Brain microvascular endothelial cell (primary cell): ENCODE data around the gene ZNF581.

Experiments
- DNase-seq: peaks from one replicate; pipeline ENCODE4 v3.0.0-alpha.2; 2020
- H3K27ac ChIP-seq: fragments of 250-450 bp; sonication (Bioruptor Pico); 2 replicates; pipeline ENCODE4 v1.5.1; 2020; ENCODE audit warnings: mild to moderate bottlenecking, moderate library complexity
- H3K27me3 ChIP-seq: fragments of 250-450 bp; sonication (Bioruptor Pico); replicated peaks from 2 replicates; pipeline ENCODE4 v1.5.1; 2020; ENCODE audit warnings: mild to moderate bottlenecking
- H3K36me3 ChIP-seq: fragments of 250-450 bp; sonication (Bioruptor Pico); replicated peaks from 2 replicates; pipeline ENCODE4 v1.5.1; 2020; ENCODE audit warnings: mild to moderate bottlenecking
- H3K4me3 ChIP-seq: 2 replicates; pipeline ENCODE4 v1.5.1; 2011; ENCODE audit warnings: low read depth, mild to moderate bottlenecking, control low read depth, low read length, moderate library complexity
- CTCF ChIP-seq: IDR thresholded peaks from 2 replicates; pipeline ENCODE4 v1.5.1; 2011; ENCODE audit warnings: low read depth, mild to moderate bottlenecking, moderate library complexity, low read length, control low read depth, inconsistent platforms; ENCODE audit errors: missing control alignments
- in situ Hi-C: cut with HindIII; loops from 2 replicates; pipeline ENCODE4 v1.10.0; 2017; ENCODE audit warnings: low sequenced_read_pairs, low pct_ligation_motif_present

The ZNF581 gene

GRCh38 chr19:55625004-55625326 lies 18.5 kb upstream of the ZNF581 start:
- no peak for TF ChIP-seq CTCF
- Histone ChIP-seq H3K4me3 (peak overlapping the region; percentile 73), H3K36me3 (peaks cover 5% of the 10 kb centered on the region), H3K27me3 (no peaks in the 10 kb centered on the region), H3K27ac (no peak overlapping the region)
- DNase-seq = no peak
- in situ Hi-C loops = no loop called here

- Histone ChIP-seq H3K36me3 (peaks cover under 1% of the 10 kb centered on the region), H3K4me3 (no peak overlapping the region), H3K27ac (no peak overlapping the region), H3K27me3 (no peaks in the 10 kb centered on the region)
- in situ Hi-C loops = no loop called here
- no peak for DNase-seq
- no peak for TF ChIP-seq CTCF
These were observed 17.1 kb upstream of the ZNF581 start for GRCh38 chr19:55626350-55626749.

DNA sequence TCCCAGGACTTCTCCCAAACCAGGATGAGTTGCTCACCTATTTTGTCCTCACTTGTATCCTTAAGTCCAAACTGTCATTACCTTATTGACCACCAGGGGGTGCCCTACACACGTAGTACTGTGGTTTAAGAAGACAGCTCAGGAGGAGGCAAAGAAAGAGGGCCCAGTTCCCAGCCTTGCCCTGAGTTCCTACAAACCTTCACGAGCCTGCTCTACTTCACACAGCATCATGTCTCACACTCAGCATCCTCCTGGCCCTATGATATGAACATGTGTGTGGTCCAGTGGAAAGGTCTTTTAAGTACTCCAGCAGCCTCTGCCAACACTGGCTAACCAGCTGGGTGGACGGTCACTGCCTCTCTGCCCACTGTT lies 11.0 kb upstream of the ZNF581 start:
- no peak overlapping the region for H3K4me3 ChIP-seq
- DNase-seq = peak; percentile 94
- peak; percentile 79 for TF ChIP-seq CTCF
- no peaks in the 10 kb centered on the region for H3K36me3 ChIP-seq
- no peak overlapping the region for H3K27ac ChIP-seq
- in situ Hi-C loops = no loop called here
- no peaks in the 10 kb centered on the region for H3K27me3 ChIP-seq

DNA sequence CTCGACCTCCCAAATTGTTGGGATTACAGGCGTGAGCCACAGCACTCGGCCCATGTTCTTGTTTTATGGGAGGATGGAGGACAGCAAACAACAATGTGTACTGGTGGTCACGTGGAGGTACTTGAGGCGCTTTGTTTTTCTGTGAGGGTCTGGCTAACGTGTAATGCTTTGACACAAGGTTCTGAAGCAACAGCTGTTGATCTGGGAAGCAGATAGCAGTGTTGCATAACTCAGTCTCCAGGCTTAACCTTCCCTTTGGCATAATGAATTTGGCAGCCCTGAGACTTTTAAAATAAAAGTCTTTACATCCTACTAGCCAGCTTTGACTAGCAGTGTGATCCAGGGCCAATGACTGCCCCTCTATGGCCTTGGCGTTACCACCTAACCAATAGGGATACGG lies 9.6 kb upstream of the ZNF581 start:
- no peaks in the 10 kb centered on the region for H3K27me3 ChIP-seq
- no peaks in the 10 kb centered on the region for H3K36me3 ChIP-seq
- in situ Hi-C loops = no loop called here
- H3K27ac ChIP-seq = no peak overlapping the region
- no peak overlapping the region for H3K4me3 ChIP-seq
- no peak for DNase-seq
- TF ChIP-seq CTCF = no peak

DNA sequence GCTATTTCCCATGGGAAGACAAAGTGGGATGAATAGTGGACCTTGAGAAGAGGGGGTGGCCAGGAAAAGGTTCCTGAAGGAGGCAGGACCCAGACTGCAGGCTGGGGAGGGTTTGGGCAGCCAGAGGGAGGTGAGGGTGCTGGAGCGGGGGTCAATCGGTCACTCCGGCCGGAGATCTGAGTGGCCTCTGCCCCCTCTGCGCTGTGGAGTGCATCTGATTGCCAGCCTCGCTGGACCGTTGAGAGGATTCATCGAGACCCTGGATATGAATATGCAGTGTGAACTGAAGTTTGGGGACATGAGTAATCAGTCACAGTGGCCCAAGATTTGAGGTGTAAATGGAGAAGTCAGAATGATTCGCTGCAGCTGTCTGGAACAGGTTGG lies 8.1 kb upstream of the ZNF581 start:
- Histone ChIP-seq H3K36me3 (no peaks in the 10 kb centered on the region), H3K4me3 (peak overlapping the region; percentile 100), H3K27me3 (no peaks in the 10 kb centered on the region), H3K27ac (peak overlapping the region; percentile 91)
- in situ Hi-C loops = no loop called here
- no peak for TF ChIP-seq CTCF
- no peak for DNase-seq

DNA sequence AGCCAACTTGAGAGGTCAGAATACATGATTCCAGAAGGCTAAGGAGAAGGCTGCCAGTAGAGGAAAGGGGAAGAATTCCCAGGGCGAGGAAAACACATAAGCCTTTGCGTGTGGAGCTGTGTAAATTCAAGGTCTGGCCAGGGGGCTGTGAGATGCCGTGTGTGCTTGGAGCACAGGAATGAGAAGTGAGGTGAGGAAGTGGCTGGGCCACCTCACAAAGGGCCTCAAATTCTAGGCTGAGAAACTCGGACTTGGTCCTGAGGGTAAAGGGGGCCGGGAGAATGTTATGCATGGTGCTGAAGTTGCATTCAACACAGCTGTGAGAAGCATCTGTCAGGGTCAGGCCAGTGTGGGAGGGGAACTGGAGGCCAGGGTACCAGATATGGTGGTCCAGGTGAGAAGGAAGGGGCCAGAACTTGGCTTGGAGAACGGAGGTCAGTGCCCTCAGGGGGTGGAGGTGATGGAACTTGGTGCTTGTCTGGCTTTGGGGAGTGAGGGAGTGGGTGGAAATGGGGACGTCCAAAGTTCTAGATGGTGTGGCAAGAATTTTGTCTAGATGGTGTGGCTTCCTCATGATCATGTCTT lies 7.5 kb upstream of the ZNF581 start:
- H3K27me3 ChIP-seq = no peaks in the 10 kb centered on the region
- no peak for TF ChIP-seq CTCF
- no peak for DNase-seq
- in situ Hi-C loops = no loop called here
- no peaks in the 10 kb centered on the region for H3K36me3 ChIP-seq
- H3K27ac ChIP-seq = no peak overlapping the region
- H3K4me3 ChIP-seq = peak overlapping the region; percentile 100
